ENCODE measurements around the gene AMN1.

DNA sequence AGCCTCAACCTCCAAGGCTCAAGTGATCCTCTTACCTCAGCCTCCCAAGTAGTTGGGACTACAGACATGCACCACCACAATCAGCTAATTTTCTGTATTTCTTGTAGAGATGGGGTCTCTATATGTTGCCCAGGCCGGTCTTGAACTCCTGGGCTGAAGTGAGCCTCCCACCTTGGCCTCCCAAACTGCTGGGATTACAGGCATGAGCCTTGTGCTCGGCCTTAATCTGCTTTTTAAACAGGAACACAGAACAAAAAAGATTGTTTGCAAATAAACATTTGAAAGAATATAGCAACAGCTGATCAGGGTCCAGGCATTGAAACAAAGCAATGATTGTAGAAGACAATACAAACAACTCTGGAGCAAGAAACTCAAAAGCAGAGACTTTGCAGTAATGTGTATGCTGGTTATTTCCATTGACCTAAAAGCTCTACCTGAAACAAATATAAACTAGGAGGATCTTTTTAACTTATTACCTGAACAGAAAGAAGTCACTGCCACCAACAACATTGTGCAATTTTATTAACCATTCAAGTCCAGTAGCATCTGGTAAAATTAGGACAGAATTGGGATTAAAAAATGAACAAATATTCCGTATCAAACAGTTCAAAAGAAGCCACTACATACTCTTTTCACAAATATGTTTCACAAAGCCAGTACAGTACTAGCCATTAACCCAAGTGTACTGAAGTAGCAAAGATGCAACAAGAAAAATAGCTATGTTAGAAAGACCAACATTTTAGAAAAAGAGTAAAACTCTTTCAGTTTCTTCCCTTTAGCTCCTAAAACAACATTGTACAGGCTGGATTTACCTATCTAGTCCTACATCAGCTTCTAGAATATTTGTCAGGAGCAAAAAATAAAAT, 14.2 kb downstream of the AMN1 start:
- TF ChIP-seq POLR2A (IDR thresholded peaks at IDR 0.05; ENCODE audit: insufficient read depth in 1 of 2, low read depth in 2 of 2, low read length in 2 of 2) (no peak), ARNT (IDR thresholded peaks at IDR 0.05) (no peak), PRMT3 (CRISPR knock-in tag; IDR thresholded peaks at IDR 0.05; ENCODE audit: borderline replicate concordance, low read depth) (no peak), ETV6 (CRISPR knock-in tag; conservative IDR thresholded peaks at IDR 0.05) (no peak), EHMT2 (IDR thresholded peaks at IDR 0.05; ENCODE audit: borderline replicate concordance, low read depth, low read length) (no peak; the same call in 1 of the 2 replicates), JUNB (CRISPR knock-in tag; IDR thresholded peaks at IDR 0.05; ENCODE audit: borderline replicate concordance) (no peak), FOXM1 (CRISPR knock-in tag; IDR thresholded peaks at IDR 0.05) (no peak)
- TF ChIP-seq, protein P1, sequence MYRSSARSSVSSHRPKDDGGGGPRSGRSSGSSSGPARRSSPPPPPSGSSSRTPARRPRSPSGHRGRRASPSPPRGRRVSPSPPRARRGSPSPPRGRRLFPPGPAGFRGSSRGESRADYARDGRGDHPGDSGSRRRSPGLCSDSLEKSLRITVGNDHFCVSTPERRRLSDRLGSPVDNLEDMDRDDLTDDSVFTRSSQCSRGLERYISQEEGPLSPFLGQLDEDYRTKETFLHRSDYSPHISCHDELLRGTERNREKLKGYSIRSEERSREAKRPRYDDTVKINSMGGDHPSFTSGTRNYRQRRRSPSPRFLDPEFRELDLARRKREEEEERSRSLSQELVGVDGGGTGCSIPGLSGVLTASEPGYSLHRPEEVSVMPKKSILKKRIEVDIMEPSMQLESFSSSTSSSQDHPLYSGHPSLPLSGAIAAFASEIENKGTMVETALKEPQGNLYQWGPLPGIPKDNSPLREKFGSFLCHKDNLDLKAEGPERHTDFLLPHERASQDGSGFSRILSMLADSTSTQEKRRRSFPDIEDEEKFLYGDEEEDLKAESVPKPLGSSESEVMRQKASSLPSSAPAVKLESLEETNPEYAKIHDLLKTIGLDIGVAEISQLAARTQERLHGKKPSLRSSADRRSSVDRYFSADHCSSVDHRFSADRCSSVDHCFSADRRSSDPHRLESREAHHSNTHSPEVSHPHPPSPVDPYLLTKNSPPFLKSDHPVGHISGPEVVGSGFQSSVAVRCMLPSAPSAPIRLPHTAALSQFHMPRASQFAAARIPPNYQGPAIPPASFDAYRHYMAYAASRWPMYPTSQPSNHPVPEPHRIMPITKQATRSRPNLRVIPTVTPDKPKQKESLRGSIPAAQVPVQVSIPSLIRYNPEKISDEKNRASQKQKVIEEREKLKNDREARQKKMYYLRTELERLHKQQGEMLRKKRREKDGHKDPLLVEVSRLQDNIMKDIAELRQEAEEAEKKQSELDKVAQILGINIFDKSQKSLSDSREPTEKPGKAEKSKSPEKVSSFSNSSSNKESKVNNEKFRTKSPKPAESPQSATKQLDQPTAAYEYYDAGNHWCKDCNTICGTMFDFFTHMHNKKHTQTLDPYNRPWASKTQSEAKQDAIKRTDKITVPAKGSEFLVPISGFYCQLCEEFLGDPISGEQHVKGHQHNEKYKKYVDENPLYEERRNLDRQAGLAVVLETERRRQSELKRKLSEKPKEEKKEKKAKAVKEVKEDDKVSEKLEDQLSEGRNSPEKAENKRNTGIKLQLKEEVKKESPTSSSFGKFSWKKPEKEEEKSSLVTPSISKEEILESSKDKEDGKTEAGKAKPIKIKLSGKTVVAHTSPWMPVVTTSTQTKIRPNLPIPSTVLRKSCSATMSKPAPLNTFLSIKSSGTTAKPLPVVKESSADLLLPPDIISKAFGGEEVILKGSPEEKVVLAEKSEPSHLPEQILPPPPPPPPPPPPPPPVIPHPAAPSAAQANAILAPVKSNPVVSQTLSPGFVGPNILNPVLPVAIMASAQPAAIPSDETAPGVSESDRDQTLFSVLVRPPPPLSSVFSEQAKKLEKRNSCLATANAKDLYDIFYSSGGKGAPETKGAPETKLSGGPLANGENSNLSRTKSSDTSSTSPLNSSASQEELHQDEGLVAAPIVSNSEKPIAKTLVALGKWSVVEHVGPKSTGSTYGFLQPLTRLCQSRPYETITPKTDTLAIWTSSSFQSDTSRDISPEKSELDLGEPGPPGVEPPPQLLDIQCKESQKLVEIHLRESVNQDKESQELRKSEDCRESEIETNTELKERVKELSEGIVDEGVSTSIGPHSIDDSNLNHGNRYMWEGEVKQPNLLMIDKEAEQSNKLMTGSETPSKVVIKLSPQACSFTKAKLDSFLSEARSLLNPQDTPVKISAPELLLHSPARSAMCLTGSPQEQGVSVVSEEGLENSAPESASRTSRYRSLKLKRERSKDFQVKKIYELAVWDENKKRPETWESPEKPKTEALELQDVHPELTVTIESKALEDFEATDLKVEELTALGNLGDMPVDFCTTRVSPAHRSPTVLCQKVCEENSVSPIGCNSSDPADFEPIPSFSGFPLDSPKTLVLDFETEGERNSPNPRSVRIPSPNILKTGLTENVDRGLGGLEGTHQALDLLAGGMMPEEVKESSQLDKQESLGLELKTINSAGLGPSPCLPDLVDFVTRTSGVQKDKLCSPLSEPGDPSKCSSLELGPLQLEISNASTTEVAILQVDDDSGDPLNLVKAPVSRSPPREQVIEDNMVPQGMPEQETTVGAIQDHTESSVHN (CRISPR knock-in tag; IDR thresholded peaks at IDR 0.05) = no peak
- TF ChIP-seq, protein P2, sequence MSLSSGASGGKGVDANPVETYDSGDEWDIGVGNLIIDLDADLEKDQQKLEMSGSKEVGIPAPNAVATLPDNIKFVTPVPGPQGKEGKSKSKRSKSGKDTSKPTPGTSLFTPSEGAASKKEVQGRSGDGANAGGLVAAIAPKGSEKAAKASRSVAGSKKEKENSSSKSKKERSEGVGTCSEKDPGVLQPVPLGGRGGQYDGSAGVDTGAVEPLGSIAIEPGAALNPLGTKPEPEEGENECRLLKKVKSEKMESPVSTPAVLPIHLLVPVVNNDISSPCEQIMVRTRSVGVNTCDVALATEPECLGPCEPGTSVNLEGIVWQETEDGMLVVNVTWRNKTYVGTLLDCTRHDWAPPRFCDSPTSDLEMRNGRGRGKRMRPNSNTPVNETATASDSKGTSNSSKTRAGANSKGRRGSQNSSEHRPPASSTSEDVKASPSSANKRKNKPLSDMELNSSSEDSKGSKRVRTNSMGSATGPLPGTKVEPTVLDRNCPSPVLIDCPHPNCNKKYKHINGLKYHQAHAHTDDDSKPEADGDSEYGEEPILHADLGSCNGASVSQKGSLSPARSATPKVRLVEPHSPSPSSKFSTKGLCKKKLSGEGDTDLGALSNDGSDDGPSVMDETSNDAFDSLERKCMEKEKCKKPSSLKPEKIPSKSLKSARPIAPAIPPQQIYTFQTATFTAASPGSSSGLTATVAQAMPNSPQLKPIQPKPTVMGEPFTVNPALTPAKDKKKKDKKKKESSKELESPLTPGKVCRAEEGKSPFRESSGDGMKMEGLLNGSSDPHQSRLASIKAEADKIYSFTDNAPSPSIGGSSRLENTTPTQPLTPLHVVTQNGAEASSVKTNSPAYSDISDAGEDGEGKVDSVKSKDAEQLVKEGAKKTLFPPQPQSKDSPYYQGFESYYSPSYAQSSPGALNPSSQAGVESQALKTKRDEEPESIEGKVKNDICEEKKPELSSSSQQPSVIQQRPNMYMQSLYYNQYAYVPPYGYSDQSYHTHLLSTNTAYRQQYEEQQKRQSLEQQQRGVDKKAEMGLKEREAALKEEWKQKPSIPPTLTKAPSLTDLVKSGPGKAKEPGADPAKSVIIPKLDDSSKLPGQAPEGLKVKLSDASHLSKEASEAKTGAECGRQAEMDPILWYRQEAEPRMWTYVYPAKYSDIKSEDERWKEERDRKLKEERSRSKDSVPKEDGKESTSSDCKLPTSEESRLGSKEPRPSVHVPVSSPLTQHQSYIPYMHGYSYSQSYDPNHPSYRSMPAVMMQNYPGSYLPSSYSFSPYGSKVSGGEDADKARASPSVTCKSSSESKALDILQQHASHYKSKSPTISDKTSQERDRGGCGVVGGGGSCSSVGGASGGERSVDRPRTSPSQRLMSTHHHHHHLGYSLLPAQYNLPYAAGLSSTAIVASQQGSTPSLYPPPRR (CRISPR knock-in tag; IDR thresholded peaks at IDR 0.05; ENCODE audit: borderline replicate concordance) = no peak
- TF ChIP-seq, protein P3, sequence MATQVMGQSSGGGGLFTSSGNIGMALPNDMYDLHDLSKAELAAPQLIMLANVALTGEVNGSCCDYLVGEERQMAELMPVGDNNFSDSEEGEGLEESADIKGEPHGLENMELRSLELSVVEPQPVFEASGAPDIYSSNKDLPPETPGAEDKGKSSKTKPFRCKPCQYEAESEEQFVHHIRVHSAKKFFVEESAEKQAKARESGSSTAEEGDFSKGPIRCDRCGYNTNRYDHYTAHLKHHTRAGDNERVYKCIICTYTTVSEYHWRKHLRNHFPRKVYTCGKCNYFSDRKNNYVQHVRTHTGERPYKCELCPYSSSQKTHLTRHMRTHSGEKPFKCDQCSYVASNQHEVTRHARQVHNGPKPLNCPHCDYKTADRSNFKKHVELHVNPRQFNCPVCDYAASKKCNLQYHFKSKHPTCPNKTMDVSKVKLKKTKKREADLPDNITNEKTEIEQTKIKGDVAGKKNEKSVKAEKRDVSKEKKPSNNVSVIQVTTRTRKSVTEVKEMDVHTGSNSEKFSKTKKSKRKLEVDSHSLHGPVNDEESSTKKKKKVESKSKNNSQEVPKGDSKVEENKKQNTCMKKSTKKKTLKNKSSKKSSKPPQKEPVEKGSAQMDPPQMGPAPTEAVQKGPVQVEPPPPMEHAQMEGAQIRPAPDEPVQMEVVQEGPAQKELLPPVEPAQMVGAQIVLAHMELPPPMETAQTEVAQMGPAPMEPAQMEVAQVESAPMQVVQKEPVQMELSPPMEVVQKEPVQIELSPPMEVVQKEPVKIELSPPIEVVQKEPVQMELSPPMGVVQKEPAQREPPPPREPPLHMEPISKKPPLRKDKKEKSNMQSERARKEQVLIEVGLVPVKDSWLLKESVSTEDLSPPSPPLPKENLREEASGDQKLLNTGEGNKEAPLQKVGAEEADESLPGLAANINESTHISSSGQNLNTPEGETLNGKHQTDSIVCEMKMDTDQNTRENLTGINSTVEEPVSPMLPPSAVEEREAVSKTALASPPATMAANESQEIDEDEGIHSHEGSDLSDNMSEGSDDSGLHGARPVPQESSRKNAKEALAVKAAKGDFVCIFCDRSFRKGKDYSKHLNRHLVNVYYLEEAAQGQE (IDR thresholded peaks at IDR 0.05; ENCODE audit: borderline replicate concordance in 1 of 2, low read depth in 1 of 2, low read length in 2 of 2) = no peak
- TF ChIP-seq, protein P4, sequence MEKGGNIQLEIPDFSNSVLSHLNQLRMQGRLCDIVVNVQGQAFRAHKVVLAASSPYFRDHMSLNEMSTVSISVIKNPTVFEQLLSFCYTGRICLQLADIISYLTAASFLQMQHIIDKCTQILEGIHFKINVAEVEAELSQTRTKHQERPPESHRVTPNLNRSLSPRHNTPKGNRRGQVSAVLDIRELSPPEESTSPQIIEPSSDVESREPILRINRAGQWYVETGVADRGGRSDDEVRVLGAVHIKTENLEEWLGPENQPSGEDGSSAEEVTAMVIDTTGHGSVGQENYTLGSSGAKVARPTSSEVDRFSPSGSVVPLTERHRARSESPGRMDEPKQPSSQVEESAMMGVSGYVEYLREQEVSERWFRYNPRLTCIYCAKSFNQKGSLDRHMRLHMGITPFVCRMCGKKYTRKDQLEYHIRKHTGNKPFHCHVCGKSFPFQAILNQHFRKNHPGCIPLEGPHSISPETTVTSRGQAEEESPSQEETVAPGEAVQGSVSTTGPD (CRISPR knock-in tag; IDR thresholded peaks at IDR 0.05) = no peak

Measured in HepG2 (cell line).